GM10266 (cell line): ENCODE data around the gene MAEA.
"Not testable (repeated sequence)": the region's sequence is repeated elsewhere in the genome, so short reads cannot be mapped to it uniquely, and the experiment has no call there.

ENCODE experiments used
- DNase-seq: peaks from one replicate; pipeline ENCODE4 v3.0.0; 2012; ENCODE audit errors: extremely low spot score
- CTCF ChIP-seq: IDR thresholded peaks from 2 replicates; pipeline ENCODE4 v1.5.1; 2012; ENCODE audit warnings: mild to moderate bottlenecking, low read depth; ENCODE audit not compliant: control insufficient read depth, insufficient read depth; ENCODE audit errors: missing control alignments

The MAEA gene

GRCh38 chr4:1330761-1331590, 41.3 kb downstream of the MAEA start:
- TF ChIP-seq CTCF: no peak
- DNase-seq: no peak

GRCh38 chr4:1331591-1332353, 42.1 kb downstream of the MAEA start:
- no peak for DNase-seq
- TF ChIP-seq CTCF: no peak

- TF ChIP-seq CTCF: no peak
- DNase-seq: no peak
These were observed 43.0 kb downstream of the MAEA start for GRCh38 chr4:1332686-1333085.

- TF ChIP-seq CTCF: no peak
- DNase-seq: no peak
These were observed 43.6 kb downstream of the MAEA start for GRCh38 chr4:1333256-1333655.

GRCh38 chr4:1333851-1334578, 44.3 kb downstream of the MAEA start:
- not testable (repeated sequence) for DNase-seq

- DNase-seq: no peak
- TF ChIP-seq CTCF: no peak
These were observed 44.8 kb downstream of the MAEA start for GRCh38 chr4:1334579-1334895.

GRCh38 chr4:1335193-1335883, 45.6 kb downstream of the MAEA start:
- DNase-seq: not testable (repeated sequence)

- DNase-seq: no peak
These were observed 46.4 kb downstream of the MAEA start for GRCh38 chr4:1336088-1336491.

More at GRCh38 chr4:1336088-1336491, 46.4 kb downstream of the MAEA start:
- TF ChIP-seq CTCF: no peak
